GM12872 (cell line): ENCODE measurements around the gene TNRC6C.

ENCODE experiments used
- CTCF ChIP-seq: IDR thresholded peaks from 3 replicates; pipeline ENCODE4 v1.5.1; 2011; ENCODE audit warnings: low read depth, mild to moderate bottlenecking, low read length, moderate library complexity; ENCODE audit not compliant: insufficient read depth

The TNRC6C gene

GRCh38 chr17:78141437-78142118 is 183.1 kb downstream of the TNRC6C start:
- TF ChIP-seq CTCF, result no peak

DNA sequence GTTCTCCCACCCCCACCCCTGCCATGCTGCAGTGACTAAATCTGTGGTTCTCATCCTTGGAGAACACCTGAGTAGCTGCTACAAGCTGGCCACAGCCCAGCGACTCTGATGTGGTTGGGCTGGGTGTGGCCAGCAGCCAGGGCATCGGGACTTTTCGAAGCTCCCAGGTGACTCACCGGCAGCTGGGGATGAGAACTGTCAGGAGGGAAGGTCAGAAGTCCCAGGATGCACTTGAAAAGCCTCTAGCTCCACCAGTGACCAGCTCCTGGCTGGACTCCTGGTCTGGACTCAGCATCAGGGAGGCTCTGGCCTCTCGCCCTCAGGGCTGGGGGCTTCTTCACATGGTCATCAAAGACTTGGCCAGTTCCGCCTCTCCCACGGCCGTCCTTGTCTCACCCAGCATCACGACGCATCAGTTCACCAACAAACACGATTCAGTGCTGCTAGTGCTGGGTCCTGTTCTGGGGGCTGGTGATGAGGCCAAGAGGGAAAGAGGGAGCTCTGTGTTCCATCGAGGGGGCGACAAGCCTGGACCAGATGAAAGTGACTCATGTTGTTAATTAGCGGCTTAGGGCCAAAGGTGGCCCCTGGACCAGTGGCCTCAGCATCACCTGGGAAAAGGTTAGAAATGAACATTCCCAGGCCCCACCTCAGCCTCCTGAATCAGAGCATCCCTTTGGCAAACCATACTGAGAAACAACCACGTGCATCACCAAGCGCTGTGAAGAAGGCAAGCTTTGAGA is 183.8 kb downstream of the TNRC6C start:
- no peak for TF ChIP-seq CTCF

- TF ChIP-seq CTCF, result no peak
Measured at GRCh38 chr17:78143214-78144146, 185.0 kb downstream of the TNRC6C start.

GRCh38 chr17:78144147-78144719 is 185.7 kb downstream of the TNRC6C start:
- TF ChIP-seq CTCF, result peak; percentile 16; the same call in 1 of the 3 replicates

DNA sequence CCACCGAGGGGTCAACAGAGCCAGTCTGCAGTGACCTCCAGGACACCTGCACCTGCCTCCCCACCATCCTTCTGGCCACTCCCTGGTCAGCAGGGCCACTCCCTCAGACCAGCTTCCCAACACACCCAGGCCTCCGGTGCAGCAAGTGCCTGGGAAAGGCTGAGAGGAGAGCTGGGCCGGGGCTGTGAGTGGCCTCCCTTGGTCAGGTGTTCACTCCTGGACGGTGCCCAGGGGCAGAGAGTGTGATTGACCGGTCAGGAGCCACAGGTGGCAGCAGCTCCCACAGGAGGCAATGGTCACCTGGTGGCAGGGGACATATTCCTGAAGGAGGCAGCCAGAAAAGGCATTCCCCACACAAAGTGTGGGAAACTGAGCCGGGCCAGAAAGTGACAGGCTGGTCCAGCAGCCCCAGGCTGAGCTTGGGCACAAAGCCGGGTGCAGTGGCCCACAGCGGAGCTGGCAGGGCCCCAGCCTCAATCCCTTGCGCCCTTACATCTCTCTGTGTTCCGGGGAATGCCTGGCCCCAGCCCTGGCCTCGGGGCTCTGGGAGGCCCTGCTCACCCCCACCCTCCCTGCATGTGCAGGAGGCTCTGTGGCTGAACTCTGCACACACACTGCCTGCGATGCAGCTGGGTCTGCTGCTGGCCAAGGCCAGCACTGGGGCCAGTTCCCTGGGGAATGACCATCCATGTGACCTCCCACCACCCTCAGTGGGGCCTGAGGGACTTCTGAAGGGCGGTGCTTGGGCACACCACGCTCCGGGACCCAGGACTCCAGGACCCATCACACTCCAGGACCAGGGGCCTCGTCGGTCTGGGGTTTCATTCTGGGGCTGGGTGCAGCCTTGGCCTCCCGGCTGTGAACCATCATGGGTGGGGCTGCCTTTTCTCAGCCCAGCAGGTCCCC is 186.5 kb downstream of the TNRC6C start:
- no peak for TF ChIP-seq CTCF

GRCh38 chr17:78146471-78146869 is 188.0 kb downstream of the TNRC6C start:
- no peak for TF ChIP-seq CTCF
